Myocyte (in vitro differentiated cells): ENCODE data around the gene SEC14L3. TPM values are rescaled to one million over a fixed set of nuclear protein-coding genes. Genes with fewer than 3 reads are reported as not detected.

Experiments used
- DNase-seq: peaks from one replicate; pipeline ENCODE4 v3.0.0-alpha.2; 2012; ENCODE audit warnings: low read depth
- total RNA-seq: library from RNA; depleted of rRNA; stranded (reverse); fragments of >200 nt; gene quantifications from 2 replicates; pipeline ENCODE4 v1.2.3, GENCODE V29; 2014

The SEC14L3 gene
- total RNA-seq, 1 donor from 2014 or later: not detected

DNA sequence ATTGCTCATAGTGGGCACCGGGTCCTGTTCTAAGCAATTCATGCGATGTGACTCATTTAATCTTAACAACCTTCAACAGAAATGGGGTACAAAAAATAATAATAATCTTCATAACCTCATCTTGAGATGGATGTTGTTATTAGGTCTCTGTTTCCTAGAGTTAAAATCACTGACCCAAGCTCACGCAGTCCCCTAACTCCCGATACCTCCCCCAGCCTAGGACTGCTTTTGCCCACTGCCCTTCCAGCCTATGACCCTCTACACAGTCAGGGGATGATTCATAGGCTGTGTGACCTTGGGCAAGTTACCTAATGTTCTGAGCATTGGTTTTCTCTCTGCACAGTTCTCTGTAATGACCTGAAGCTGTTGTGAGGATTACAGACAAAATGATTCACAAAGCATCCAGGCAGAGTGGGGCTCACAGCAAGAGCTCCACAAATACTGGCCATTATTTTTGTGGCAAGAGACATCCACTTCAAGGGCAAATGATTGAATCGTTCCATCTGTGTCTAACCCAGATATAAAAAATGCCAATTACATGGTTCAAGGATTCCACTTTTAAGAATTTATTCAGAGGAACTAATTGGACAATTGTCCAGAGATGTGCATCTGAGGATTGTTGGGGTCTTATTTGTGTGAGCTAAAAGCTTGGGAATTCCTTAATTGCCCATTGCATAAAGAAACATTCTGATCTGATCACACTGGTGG is 26.2 kb downstream of the SEC14L3 start:
- DNase-seq: no peak

GRCh38 chr22:30444632-30445437 is 27.0 kb downstream of the SEC14L3 start:
- DNase-seq: peak; percentile 57

DNA sequence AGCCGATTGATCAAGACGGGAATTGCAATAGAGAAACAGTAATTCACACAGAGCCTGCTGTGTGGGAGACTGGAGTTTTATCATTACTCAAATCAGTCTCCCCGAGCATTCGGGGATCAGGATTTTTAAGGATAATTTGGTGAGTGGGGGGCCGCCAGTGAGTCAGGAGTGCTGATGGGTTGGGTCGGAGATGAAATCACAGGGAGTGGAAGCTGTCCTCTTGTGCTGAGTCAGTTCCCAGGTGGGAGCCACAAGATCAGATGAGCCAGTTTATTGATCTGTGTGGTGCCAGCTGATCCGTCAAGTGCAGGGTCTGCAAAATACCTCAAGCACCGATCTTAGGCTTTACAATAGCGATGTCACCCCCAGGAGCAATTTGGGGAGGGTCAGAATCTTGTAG is 30.7 kb downstream of the SEC14L3 start:
- DNase-seq: no peak

GRCh38 chr22:30439836-30440235 is 32.0 kb downstream of the SEC14L3 start:
- DNase-seq: no peak

- no peak for DNase-seq
These were observed 32.6 kb downstream of the SEC14L3 start for GRCh38 chr22:30439226-30439625.

- DNase-seq: no peak
These were observed 33.3 kb downstream of the SEC14L3 start for GRCh38 chr22:30438559-30438958.

GRCh38 chr22:30436196-30436595 is 35.6 kb downstream of the SEC14L3 start:
- DNase-seq: no peak

DNA sequence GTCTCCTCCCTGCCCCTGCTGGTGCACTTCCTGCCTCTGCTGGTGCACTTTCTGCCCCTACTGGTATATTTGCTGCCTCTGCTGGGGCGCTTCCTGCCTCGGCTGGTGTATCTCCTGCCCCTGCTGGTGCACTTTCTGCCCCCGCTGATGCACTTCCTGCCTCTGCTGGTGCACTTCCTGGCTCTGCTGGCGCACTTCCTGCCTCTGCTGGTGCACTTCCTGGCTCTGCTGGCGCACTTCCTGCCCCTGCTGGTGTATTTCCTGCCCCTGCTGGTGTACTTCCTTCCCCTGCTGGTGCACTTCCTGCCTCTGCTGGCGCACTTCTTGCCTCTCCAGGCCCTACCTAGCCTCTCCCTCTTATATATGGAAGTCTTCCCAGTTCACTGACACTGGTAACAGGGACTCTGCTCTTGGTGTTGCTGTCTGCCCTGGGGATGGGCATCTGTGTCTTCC is 36.1 kb downstream of the SEC14L3 start:
- no peak for DNase-seq

DNA sequence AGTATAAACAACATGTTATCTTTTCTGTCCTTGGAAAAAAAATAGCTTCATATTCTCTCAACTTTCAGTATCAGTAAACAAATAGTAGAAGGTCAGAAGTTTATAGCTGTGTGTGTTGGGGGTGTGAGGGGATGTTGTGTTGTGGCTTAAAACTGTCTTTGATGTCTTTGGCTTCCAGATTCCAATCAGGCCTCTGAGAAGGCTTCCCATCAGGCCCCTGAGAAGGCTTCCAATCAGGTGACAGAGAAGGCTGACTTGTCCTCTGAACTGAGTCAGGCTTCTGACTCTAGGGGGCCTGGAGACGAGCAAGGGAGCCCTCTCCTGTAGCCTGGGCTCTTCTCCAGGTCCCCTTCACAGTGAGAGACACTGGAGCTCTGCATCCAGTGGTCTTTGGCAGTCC is 37.0 kb downstream of the SEC14L3 start:
- no peak for DNase-seq

GRCh38 chr22:30433773-30434172 is 38.0 kb downstream of the SEC14L3 start:
- DNase-seq: peak; percentile 29

DNA sequence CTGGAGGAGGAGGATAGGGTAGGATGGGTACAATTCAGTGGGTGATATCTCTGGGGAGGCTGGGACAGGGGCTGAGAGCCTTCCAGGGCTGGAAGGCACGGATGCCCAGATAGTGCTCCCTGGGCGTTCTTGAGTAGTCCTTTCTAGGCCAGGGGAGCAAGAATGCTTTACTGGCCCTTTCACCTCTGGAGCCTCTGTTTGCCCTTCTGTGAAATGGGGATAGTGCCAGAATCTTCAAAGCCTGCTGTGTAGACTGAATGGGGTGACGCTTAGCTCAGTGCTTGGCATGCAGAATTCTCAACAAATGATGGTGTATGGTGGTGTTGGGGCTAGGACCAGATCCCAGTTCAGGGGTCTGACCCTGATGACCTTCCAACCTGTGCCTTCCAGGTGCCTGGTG is 38.6 kb downstream of the SEC14L3 start:
- DNase-seq: no peak

DNA sequence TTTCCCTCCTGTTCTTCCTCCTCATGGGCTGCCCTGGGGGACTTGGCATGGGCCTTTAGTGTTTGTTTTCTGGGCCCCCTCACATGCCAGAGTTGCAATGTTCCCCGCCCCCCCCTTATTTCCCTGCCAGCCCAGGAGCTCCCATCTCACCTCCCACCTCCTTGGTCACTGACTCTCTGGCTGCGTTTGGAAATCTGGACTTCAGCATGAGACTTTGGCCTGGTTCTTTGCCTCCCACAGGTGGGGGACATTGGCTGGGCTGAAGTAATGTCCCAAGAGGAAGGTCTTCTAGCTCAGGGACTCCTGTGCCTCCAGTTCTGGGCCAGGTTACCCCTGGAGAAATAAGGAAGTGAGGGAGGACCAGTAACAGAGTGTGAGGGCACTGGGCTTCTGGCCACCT is 39.3 kb downstream of the SEC14L3 start:
- no peak for DNase-seq

DNA sequence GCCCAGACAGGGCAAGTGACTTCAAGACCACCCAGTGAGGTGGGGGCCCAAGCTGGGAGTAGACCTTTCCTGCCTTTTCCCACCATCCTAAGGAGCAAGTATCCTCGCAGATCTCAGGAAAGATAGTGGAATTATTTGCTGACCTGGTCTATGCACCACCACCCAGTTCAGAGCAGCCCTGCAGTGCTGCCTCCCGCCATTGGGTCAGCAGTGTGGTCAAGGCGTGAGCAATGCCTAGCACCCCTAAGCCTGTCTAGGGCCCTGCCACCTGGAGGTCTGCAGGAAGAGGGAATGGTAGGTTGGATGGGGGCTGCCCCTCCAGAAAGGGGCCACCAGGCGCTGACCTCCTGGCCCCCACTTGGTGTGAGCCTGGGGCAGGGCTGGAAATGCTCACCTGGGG is 39.7 kb downstream of the SEC14L3 start:
- no peak for DNase-seq

- DNase-seq: no peak
These were observed 40.9 kb downstream of the SEC14L3 start for GRCh38 chr22:30430933-30431332.

GRCh38 chr22:30429887-30430286 is 41.9 kb downstream of the SEC14L3 start:
- no peak for DNase-seq

- no peak for DNase-seq
These were observed 43.9 kb downstream of the SEC14L3 start for GRCh38 chr22:30427871-30428270.

- DNase-seq: peak; percentile 87
These were observed 45.1 kb downstream of the SEC14L3 start for GRCh38 chr22:30426388-30427353.

- DNase-seq: peak; percentile 73
These were observed 46.0 kb downstream of the SEC14L3 start, which contains the start of gene MTFP1 for GRCh38 chr22:30425616-30426387. MTFP1 (plus strand) TSS chr22:30425768; CDS start chr22:30425880, 112 bp downstream.

- no peak for DNase-seq
These were observed 46.5 kb downstream of the SEC14L3 start for GRCh38 chr22:30425327-30425615.

DNA sequence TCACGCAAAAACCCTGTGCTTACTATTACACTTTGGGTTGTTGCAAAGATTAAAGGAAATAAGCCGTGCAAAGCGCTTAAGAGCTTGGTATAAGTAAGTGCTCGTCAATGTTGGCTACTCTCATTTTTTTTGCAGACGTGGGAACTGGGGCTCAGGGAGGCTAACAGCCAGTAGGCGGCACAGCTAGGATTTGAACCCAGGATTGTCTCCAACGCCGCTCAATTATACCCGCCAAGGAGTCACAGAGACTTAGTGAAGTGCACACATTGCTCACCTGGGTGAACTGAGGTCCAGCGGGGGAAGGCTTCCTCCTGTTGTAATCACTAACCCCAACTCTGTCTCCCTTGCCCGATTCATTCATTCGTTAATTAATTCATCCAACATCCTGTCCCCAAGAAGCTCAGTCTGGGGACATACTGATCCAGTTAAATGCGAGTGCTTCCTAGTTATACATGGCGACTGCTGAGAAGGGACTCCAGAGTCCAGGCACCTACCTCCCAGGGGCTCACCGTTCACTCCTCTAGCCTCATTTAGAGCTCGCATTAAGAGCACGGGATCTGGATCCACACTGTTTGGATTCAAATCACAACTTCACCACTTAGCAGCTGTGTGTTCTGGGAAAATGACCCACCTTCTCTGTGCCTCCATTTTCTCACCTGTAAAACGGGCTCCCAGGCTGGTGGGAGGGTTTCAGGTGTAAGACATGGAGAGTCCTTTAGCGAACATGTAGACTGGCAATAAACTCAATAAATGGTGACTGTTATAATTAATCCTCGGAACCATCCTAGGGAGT is 47.1 kb downstream of the SEC14L3 start:
- DNase-seq: no peak
